Measurements from ENCODE around the gene MGME1. TPM values are rescaled to one million over a fixed set of nuclear protein-coding genes. Genes with fewer than 3 reads are reported as not detected.

Gene MGME1
- total and polyA plus RNA-seq, 2 of the 13 experiments (the other 11 are each of a cell fraction or from before 2014, with no cell fraction given) = 36.7 to 66.6 TPM

- TF ChIP-seq TBX3 (IDR thresholded peaks at IDR 0.05; ENCODE audit: borderline replicate concordance) (peak; percentile 86), XBP1 (CRISPR knock-in tag; IDR thresholded peaks at IDR 0.05) (peak; percentile 88), JUN (CRISPR knock-in tag; IDR thresholded peaks at IDR 0.05) (peak; percentile 92), ZNF20 (CRISPR knock-in tag; IDR thresholded peaks at IDR 0.05) (peak; percentile 94), CHD4 (IDR thresholded peaks at IDR 0.05; ENCODE audit: borderline replicate concordance, low read length) (no peak), AFF4 (CRISPR knock-in tag; IDR thresholded peaks at IDR 0.05) (peak; percentile 98), ZNF101 (CRISPR knock-in tag; IDR thresholded peaks at IDR 0.05; ENCODE audit: borderline replicate concordance, low read depth) (0 out of 2 replicates have a peak, but pooled peaks have one; percentile 1), PBX2 (CRISPR knock-in tag; IDR thresholded peaks at IDR 0.05) (no peak), CCDC6 (CRISPR knock-in tag; IDR thresholded peaks at IDR 0.05) (peak; percentile 89), ZNF703 (CRISPR knock-in tag; IDR thresholded peaks at IDR 0.05; ENCODE audit: borderline replicate concordance) (peak; percentile 97; the same call in 1 of the 2 replicates), ZSCAN12 (CRISPR knock-in tag; IDR thresholded peaks at IDR 0.05) (no peak; the same call in 1 of the 2 replicates), THAP9 (CRISPR knock-in tag; IDR thresholded peaks at IDR 0.05; ENCODE audit: borderline replicate concordance) (peak; percentile 98), ZNF784 (CRISPR knock-in tag; IDR thresholded peaks at IDR 0.05; ENCODE audit: borderline replicate concordance) (peak; percentile 98), NFRKB (IDR thresholded peaks at IDR 0.05) (peak; percentile 99), MAF1 (CRISPR knock-in tag; IDR thresholded peaks at IDR 0.05; ENCODE audit: borderline replicate concordance) (peak; percentile 88), ZNF737 (CRISPR knock-in tag; IDR thresholded peaks at IDR 0.05; ENCODE audit: borderline replicate concordance) (peak; percentile 67; the same call in 1 of the 2 replicates), ZNF33B (CRISPR knock-in tag; IDR thresholded peaks at IDR 0.05) (peak; percentile 96; the same call in 1 of the 2 replicates), PHF8 (CRISPR knock-in tag; IDR thresholded peaks at IDR 0.05) (peak; percentile 99), SP4 (CRISPR knock-in tag; IDR thresholded peaks at IDR 0.05) (peak; percentile 95), NFKBIZ (CRISPR knock-in tag; IDR thresholded peaks at IDR 0.05) (peak; percentile 93), POLR2AphosphoS5 (IDR thresholded peaks at IDR 0.05; ENCODE audit: low read depth, low read length) (peak; percentile 99)
Measured at GRCh38 chr20:17968366-17969277, at the start of gene MGME1, which contains the start of gene SNX5 (continued).

Data from HepG2 (cell line).